DMS114 treated with DMSO at 0.1 percent for 48 hours (cell line): ENCODE data around the gene CLHC1.
"Not testable (repeated sequence)": the region's sequence is repeated elsewhere in the genome, so short reads cannot be mapped to it uniquely, and the experiment has no call there.

Experiments
- DNase-seq: peaks from one replicate; lab custom pipeline; 2025; ENCODE audit not compliant: unreplicated experiment; lab: John Stamatoyannopoulos, UW

Gene CLHC1

GRCh38 chr2:55232863-55233657 lies 967 bp upstream of the CLHC1 start:
- no peak for DNase-seq

GRCh38 chr2:55231546-55232083 lies 478 bp downstream of the CLHC1 start:
- peak; percentile 51 for DNase-seq

GRCh38 chr2:55230551-55230950 lies 1.5 kb downstream of the CLHC1 start:
- no peak for DNase-seq

GRCh38 chr2:55229221-55229620 lies 2.9 kb downstream of the CLHC1 start:
- DNase-seq = no peak

GRCh38 chr2:55228226-55228563 lies 3.9 kb downstream of the CLHC1 start:
- DNase-seq = no peak

- not testable (repeated sequence) for DNase-seq
These were observed 4.5 kb downstream of the CLHC1 start for GRCh38 chr2:55227437-55228225.

- DNase-seq = no peak
These were observed 6.5 kb downstream of the CLHC1 start for GRCh38 chr2:55225481-55226020.

- no peak for DNase-seq
These were observed 7.3 kb downstream of the CLHC1 start for GRCh38 chr2:55224761-55225261.

GRCh38 chr2:55223958-55224760 lies 7.9 kb downstream of the CLHC1 start:
- no peak for DNase-seq

- no peak for DNase-seq
These were observed 18.3 kb downstream of the CLHC1 start for GRCh38 chr2:55213822-55214221.

GRCh38 chr2:55204950-55205349 lies 27.1 kb downstream of the CLHC1 start:
- DNase-seq = no peak

GRCh38 chr2:55204536-55204935 lies 27.6 kb downstream of the CLHC1 start:
- DNase-seq = no peak

GRCh38 chr2:55200416-55200815 lies 31.7 kb downstream of the CLHC1 start:
- DNase-seq = no peak

GRCh38 chr2:55196526-55196925 lies 35.6 kb downstream of the CLHC1 start:
- DNase-seq = no peak

- not testable (repeated sequence) for DNase-seq
These were observed 40.2 kb downstream of the CLHC1 start for GRCh38 chr2:55191888-55192287.

GRCh38 chr2:55186837-55187236 lies 45.3 kb downstream of the CLHC1 start:
- DNase-seq = not testable (repeated sequence)

- DNase-seq = no peak
These were observed 51.7 kb downstream of the CLHC1 start for GRCh38 chr2:55180374-55180773.

GRCh38 chr2:55176094-55176415 lies 56.0 kb downstream of the CLHC1 start:
- no peak for DNase-seq

GRCh38 chr2:55175254-55176093 lies 56.6 kb downstream of the CLHC1 start:
- DNase-seq = peak; percentile 77

- no peak for DNase-seq
These were observed 58.5 kb downstream of the CLHC1 start for GRCh38 chr2:55173438-55174054.
